ACHN (cell line): Measurements from ENCODE around the gene FMN2.

Source experiments
- DNase-seq: peaks from one replicate; pipeline ENCODE4 v3.0.0-alpha.2; 2015
- in situ Hi-C: cut with HindIII; loops from 2 replicates; pipeline ENCODE4 v1.10.0; 2017; ENCODE audit warnings: low sequenced_read_pairs, low pct_ligation_motif_present, low pct_unique_long_range_greater_than_20kb

The FMN2 gene

GRCh38 chr1:240417317-240417716 lies 325.6 kb downstream of the FMN2 start:
- in situ Hi-C loops = no loop called here
- DNase-seq = no peak

- DNase-seq = no peak
- in situ Hi-C loops = no loop called here
Measured at GRCh38 chr1:240420766-240421165, 329.1 kb downstream of the FMN2 start.

- in situ Hi-C loops = no loop called here
- no peak for DNase-seq
Measured at GRCh38 chr1:240423246-240423924, 331.7 kb downstream of the FMN2 start.

- DNase-seq = no peak
- in situ Hi-C loops = no loop called here
Measured at GRCh38 chr1:240424740-240425464, 333.2 kb downstream of the FMN2 start.

- no peak for DNase-seq
- in situ Hi-C loops = no loop called here
Measured at GRCh38 chr1:240426051-240426450, 334.4 kb downstream of the FMN2 start.

- DNase-seq = no peak
- in situ Hi-C loops = no loop called here
Measured at GRCh38 chr1:240435996-240436566, 344.4 kb downstream of the FMN2 start.

- no peak for DNase-seq
- in situ Hi-C loops = no loop called here
Measured at GRCh38 chr1:240441669-240442068, 350.0 kb downstream of the FMN2 start.

- in situ Hi-C loops = no loop called here
- no peak for DNase-seq
Measured at GRCh38 chr1:240445369-240445768, 353.7 kb downstream of the FMN2 start.

- peak; percentile 60 for DNase-seq
- in situ Hi-C loops = no loop called here
Measured at GRCh38 chr1:240455228-240455821, 363.6 kb downstream of the FMN2 start.

- DNase-seq = no peak
- in situ Hi-C loops = no loop called here
Measured at GRCh38 chr1:240457203-240457602, 365.5 kb downstream of the FMN2 start.

- DNase-seq = no peak
- in situ Hi-C loops = no loop called here
Measured at GRCh38 chr1:240462277-240462676, 370.6 kb downstream of the FMN2 start.

GRCh38 chr1:240462766-240463395 lies 371.2 kb downstream of the FMN2 start:
- DNase-seq = no peak
- in situ Hi-C loops = no loop called here

- in situ Hi-C loops = no loop called here
- no peak for DNase-seq
Measured at GRCh38 chr1:240464099-240464498, 372.4 kb downstream of the FMN2 start.

GRCh38 chr1:240465531-240465940 lies 373.9 kb downstream of the FMN2 start:
- in situ Hi-C loops = no loop called here
- DNase-seq = peak; percentile 30

GRCh38 chr1:240466509-240466908 lies 374.8 kb downstream of the FMN2 start:
- no peak for DNase-seq
- in situ Hi-C loops = no loop called here

GRCh38 chr1:240467895-240468294 lies 376.2 kb downstream of the FMN2 start:
- in situ Hi-C loops = no loop called here

GRCh38 chr1:240468656-240469055 lies 377.0 kb downstream of the FMN2 start:
- DNase-seq = no peak
- in situ Hi-C loops = no loop called here

More at GRCh38 chr1:240467895-240468294, 376.2 kb downstream of the FMN2 start:
- DNase-seq = no peak

- in situ Hi-C loops = no loop called here
- peak; percentile 22 for DNase-seq
Measured at GRCh38 chr1:240474133-240474614, 382.5 kb downstream of the FMN2 start.

GRCh38 chr1:240475832-240476231 lies 384.1 kb downstream of the FMN2 start:
- in situ Hi-C loops = no loop called here
- no peak for DNase-seq
